Esophagus squamous epithelium (tissue), 4 donors: ENCODE data around the gene CHN2.

Experiments
- CTCF ChIP-seq, 6 experiments: fragments of 450-650 bp in 4 of 6; fragments of 200-600 bp in 2 of 6; sonication (generic) in 2 of 6; IDR thresholded peaks; one replicate each; pipeline ENCODE4 v1.5.1; 2016 to 2019; ENCODE audit warnings: antibody characterized with exemption in 6 of 6, mild to moderate bottlenecking in 4 of 6, moderate library complexity in 4 of 6
- POLR2A ChIP-seq, 4 donors: fragments of 450-650 bp; IDR thresholded peaks; one replicate each; pipeline ENCODE4 v1.6.1; 2017; ENCODE audit warnings: antibody characterized with exemption in 4 of 4, mild to moderate bottlenecking in 4 of 4, moderate library complexity in 3 of 4

- TF ChIP-seq CTCF (IDR thresholded peaks at IDR 0.05) (no peak), POLR2A (IDR thresholded peaks at IDR 0.05) (no peak)
These were observed 375 bp upstream of the CHN2 start for GRCh38 chr7:29194206-29194593.
